ENCODE data around the gene CHL1. TPM values are rescaled to one million over a fixed set of nuclear protein-coding genes. Genes with fewer than 3 reads are reported as not detected.

The CHL1 gene
- total and polyA plus RNA-seq, 2 donors (not counting 1 experiment from before 2014, with no cell fraction given) = 0.01 to 0.33 TPM

GRCh38 chr3:331881-332280 lies 135.3 kb downstream of the CHL1 start:
- Histone ChIP-seq H3K4me3 (replicated peaks in 1 of 4; ENCODE audit: control extremely low read depth in 1 of 4, insufficient read depth in 1 of 4, low read depth in 3 of 4, low read length in 4 of 4) (no peak overlapping the region), H3K27me3 (ENCODE audit: control insufficient read depth, insufficient read depth, low read length) (no peaks in the 10 kb centered on the region), H3K4me1 (ENCODE audit: control insufficient read depth, extremely low read depth, insufficient read depth, low read length) (no peaks in the 10 kb centered on the region), H2AFZ (ENCODE audit: low read length) (no peak overlapping the region), H3K27ac (ENCODE audit: insufficient read depth, low read length) (no peak overlapping the region), H3K4me2 (ENCODE audit: extremely low read depth, insufficient read depth, low read length) (no peak overlapping the region), H3K9ac (ENCODE audit: insufficient read depth, low read length) (no peak overlapping the region), H3K79me2 (ENCODE audit: control insufficient read depth, insufficient read depth, low read length) (no peaks in the 10 kb centered on the region), H3K36me3 (ENCODE audit: control insufficient read depth, insufficient read depth, low read length) (no peaks in the 10 kb centered on the region), H3K9me3 (ENCODE audit: control insufficient read depth, insufficient read depth, low read depth, low read length) (no peaks in the 10 kb centered on the region), H4K20me1 (ENCODE audit: control insufficient read depth, extremely low read depth, insufficient read depth, low read length) (no peaks in the 10 kb centered on the region)
- TF ChIP-seq CTCF (conservative IDR thresholded peaks at IDR 0.05 in 1 of 2, IDR thresholded peaks at IDR 0.05 in 1 of 2; ENCODE audit: low read depth in 1 of 2, low read length in 2 of 2) (no peak), EZH2 (IDR thresholded peaks at IDR 0.05; ENCODE audit: low read length, missing control alignments) (no peak)
- peak; percentile 34 to 80 for DNase-seq (ENCODE audit: low read depth in 2 of 2)

DNA sequence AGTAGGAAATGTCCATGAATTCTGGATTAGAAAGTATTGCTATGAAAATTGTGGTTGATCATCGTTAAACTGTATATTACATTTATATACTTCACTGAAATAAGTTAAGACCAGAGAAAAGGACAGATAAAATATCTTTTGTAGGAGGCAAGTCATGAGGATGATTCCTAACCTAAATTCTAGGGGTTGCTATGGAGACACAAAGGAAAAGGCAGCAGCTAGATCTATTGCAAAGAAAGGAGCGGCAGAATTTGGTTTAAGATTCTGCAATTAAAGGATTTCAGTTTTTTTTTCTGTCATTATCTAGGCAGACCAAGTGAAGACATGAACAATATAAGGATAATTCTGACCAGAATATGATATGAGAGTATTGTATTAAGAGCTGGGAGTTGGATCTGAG lies 136.1 kb downstream of the CHL1 start:
- Histone ChIP-seq H3K4me1 (ENCODE audit: control insufficient read depth, extremely low read depth, insufficient read depth, low read length) (no peaks in the 10 kb centered on the region), H3K4me3 (replicated peaks in 1 of 4; ENCODE audit: control extremely low read depth in 1 of 4, insufficient read depth in 1 of 4, low read depth in 3 of 4, low read length in 4 of 4) (no peak overlapping the region), H3K27ac (ENCODE audit: insufficient read depth, low read length) (no peak overlapping the region), H3K9me3 (ENCODE audit: control insufficient read depth, insufficient read depth, low read depth, low read length) (no peaks in the 10 kb centered on the region), H3K9ac (ENCODE audit: insufficient read depth, low read length) (no peak overlapping the region), H2AFZ (ENCODE audit: low read length) (no peak overlapping the region), H3K27me3 (ENCODE audit: control insufficient read depth, insufficient read depth, low read length) (no peaks in the 10 kb centered on the region), H4K20me1 (ENCODE audit: control insufficient read depth, extremely low read depth, insufficient read depth, low read length) (no peaks in the 10 kb centered on the region), H3K79me2 (ENCODE audit: control insufficient read depth, insufficient read depth, low read length) (no peaks in the 10 kb centered on the region), H3K4me2 (ENCODE audit: extremely low read depth, insufficient read depth, low read length) (no peak overlapping the region), H3K36me3 (ENCODE audit: control insufficient read depth, insufficient read depth, low read length) (no peaks in the 10 kb centered on the region)
- TF ChIP-seq CTCF (conservative IDR thresholded peaks at IDR 0.05 in 1 of 2, IDR thresholded peaks at IDR 0.05 in 1 of 2; ENCODE audit: low read depth in 1 of 2, low read length in 2 of 2) (no peak), EZH2 (IDR thresholded peaks at IDR 0.05; ENCODE audit: low read length, missing control alignments) (no peak)
- no peak for DNase-seq (ENCODE audit: low read depth in 2 of 2)

- H3K36me3 ChIP-seq (ENCODE audit: control insufficient read depth, insufficient read depth, low read length) = no peaks in the 10 kb centered on the region
Measured at GRCh38 chr3:335240-335639, 138.7 kb downstream of the CHL1 start.

More at GRCh38 chr3:335240-335639, 138.7 kb downstream of the CHL1 start:
- TF ChIP-seq EZH2 (IDR thresholded peaks at IDR 0.05; ENCODE audit: low read length, missing control alignments) (no peak), CTCF (conservative IDR thresholded peaks at IDR 0.05 in 1 of 2, IDR thresholded peaks at IDR 0.05 in 1 of 2; ENCODE audit: low read depth in 1 of 2, low read length in 2 of 2) (no peak)
- DNase-seq (ENCODE audit: low read depth in 2 of 2) = no peak
- no peak overlapping the region for H3K27ac ChIP-seq (ENCODE audit: insufficient read depth, low read length)
- H3K9ac ChIP-seq (ENCODE audit: insufficient read depth, low read length) = no peak overlapping the region
- H2AFZ ChIP-seq (ENCODE audit: low read length) = no peak overlapping the region
- no peak overlapping the region for H3K4me3 ChIP-seq (replicated peaks in 1 of 4; ENCODE audit: control extremely low read depth in 1 of 4, insufficient read depth in 1 of 4, low read depth in 3 of 4, low read length in 4 of 4)
- no peak overlapping the region for H3K4me2 ChIP-seq (ENCODE audit: extremely low read depth, insufficient read depth, low read length)
- no peaks in the 10 kb centered on the region for H3K4me1 ChIP-seq (ENCODE audit: control insufficient read depth, extremely low read depth, insufficient read depth, low read length)
- H4K20me1 ChIP-seq (ENCODE audit: control insufficient read depth, extremely low read depth, insufficient read depth, low read length) = no peaks in the 10 kb centered on the region
- no peaks in the 10 kb centered on the region for H3K9me3 ChIP-seq (ENCODE audit: control insufficient read depth, insufficient read depth, low read depth, low read length)
- no peaks in the 10 kb centered on the region for H3K79me2 ChIP-seq (ENCODE audit: control insufficient read depth, insufficient read depth, low read length)
- H3K27me3 ChIP-seq (ENCODE audit: control insufficient read depth, insufficient read depth, low read length) = no peaks in the 10 kb centered on the region

All from fibroblast of lung (primary cell).